GM23338 (cell line): ENCODE data around the gene GRIK4. TPM values are rescaled to one million over a fixed set of nuclear protein-coding genes. Genes with fewer than 3 reads are reported as not detected.

ENCODE experiments used
- ATAC-seq: fragments of 200-7000 bp; cut with Tn5 transposase; 3 replicates; pipeline ENCODE4 v1.9.1; 2020
- DNase-seq: peaks from one replicate; pipeline ENCODE4 v3.0.0-alpha.2; 2015; ENCODE audit warnings: low spot score
- H2AFZ ChIP-seq: fragments of 200-600 bp; sonication (generic); 2 replicates; pipeline ENCODE4 v1.8.0; 2016; ENCODE audit warnings: antibody characterized with exemption, mild to moderate bottlenecking, moderate library complexity
- H3F3A ChIP-seq: fragments of 200-600 bp; sonication (generic); replicated peaks from 2 replicates; pipeline ENCODE4 v1.8.0; 2017; ENCODE audit warnings: antibody characterized with exemption, mixed run types, low read depth
- H3K27ac ChIP-seq: fragments of 200-600 bp; sonication (generic); 2 replicates; pipeline ENCODE4 v1.6.1; 2016; ENCODE audit warnings: low read depth
- H3K27me3 ChIP-seq: fragments of 200-600 bp; sonication (generic); 2 replicates; pipeline ENCODE4 v1.8.0; 2016; ENCODE audit warnings: mild to moderate bottlenecking, mixed run types, moderate library complexity; ENCODE audit not compliant: insufficient read depth
- H3K36me3 ChIP-seq: fragments of 200-600 bp; sonication (generic); 2 replicates; pipeline ENCODE4 v1.8.0; 2016; ENCODE audit warnings: mild to moderate bottlenecking; ENCODE audit not compliant: insufficient read depth
- H3K4me1 ChIP-seq: fragments of 200-600 bp; sonication (generic); 2 replicates; pipeline ENCODE4 v1.8.0; 2016; ENCODE audit warnings: mild to moderate bottlenecking, moderate library complexity; ENCODE audit not compliant: insufficient read depth
- H3K4me2 ChIP-seq: fragments of 200-600 bp; sonication (generic); 2 replicates; pipeline ENCODE4 v1.7.1; 2017; ENCODE audit warnings: mixed run types
- H3K4me3 ChIP-seq: fragments of 200-600 bp; sonication (generic); 2 replicates; pipeline ENCODE4 v1.6.1; 2016; ENCODE audit warnings: mixed run types
- H3K79me2 ChIP-seq: fragments of 200-600 bp; sonication (generic); replicated peaks from 2 replicates; pipeline ENCODE4 v1.8.0; 2017; ENCODE audit warnings: mild to moderate bottlenecking; ENCODE audit not compliant: insufficient read depth
- H3K9me2 ChIP-seq: fragments of 200-600 bp; sonication (generic); 2 replicates; pipeline ENCODE4 v1.8.0; 2017; ENCODE audit not compliant: insufficient read depth
- H4K20me1 ChIP-seq: fragments of 200-600 bp; sonication (generic); replicated peaks from 2 replicates; pipeline ENCODE4 v1.8.0; 2017; ENCODE audit warnings: mild to moderate bottlenecking; ENCODE audit not compliant: insufficient read depth
- H3K27ac Mint-ChIP-seq: 2 replicates; pipeline ENCODE4 v1.8.0; 2020; ENCODE audit warnings: inconsistent platforms, mild to moderate bottlenecking, moderate library complexity, mixed read lengths
- H3K27me3 Mint-ChIP-seq: 3 replicates; pipeline ENCODE4 v1.8.0; 2022; ENCODE audit warnings: low read depth, mild to moderate bottlenecking, moderate library complexity, mixed read lengths, inconsistent platforms; ENCODE audit not compliant: insufficient read depth, poor library complexity
- H3K36me3 Mint-ChIP-seq: 3 replicates; pipeline ENCODE4 v1.8.0; 2021; ENCODE audit warnings: low read depth, mild to moderate bottlenecking, inconsistent platforms, moderate library complexity, mixed read lengths
- H3K4me1 Mint-ChIP-seq: 3 replicates; pipeline ENCODE4 v1.8.0; 2020; ENCODE audit warnings: mild to moderate bottlenecking, inconsistent platforms, mixed read lengths
- H3K4me3 Mint-ChIP-seq: 3 replicates; pipeline ENCODE4 v1.8.0; 2021; ENCODE audit warnings: moderate library complexity, mild to moderate bottlenecking, inconsistent platforms, mixed read lengths
- H3K9me3 Mint-ChIP-seq: 3 replicates; pipeline ENCODE4 v1.8.0; 2020; ENCODE audit warnings: moderate library complexity, mild to moderate bottlenecking, inconsistent platforms, mixed read lengths
- CREB1 ChIP-seq: fragments of 250-450 bp; sonication (Bioruptor Pico); IDR thresholded peaks from 2 replicates; pipeline ENCODE4 v1.5.0; 2020; ENCODE audit warnings: low read depth, mild to moderate bottlenecking, moderate library complexity
- EZH2phosphoT487 ChIP-seq: fragments of 200-600 bp; sonication (generic); IDR thresholded peaks from one replicate; pipeline ENCODE4 v1.8.1; 2018; ENCODE audit warnings: antibody characterized with exemption; ENCODE audit not compliant: unreplicated experiment
- JUNB ChIP-seq: IDR thresholded peaks from one replicate; pipeline ENCODE4 v1.6.1; 2016; ENCODE audit warnings: antibody characterized with exemption; ENCODE audit not compliant: unreplicated experiment
- POLR2AphosphoS5 ChIP-seq: IDR thresholded peaks from 2 replicates; pipeline ENCODE4 v1.6.1; 2016; ENCODE audit warnings: antibody characterized with exemption, low read depth
- STAT1 ChIP-seq: IDR thresholded peaks from one replicate; pipeline ENCODE4 v1.6.1; 2016; ENCODE audit warnings: antibody characterized with exemption; ENCODE audit not compliant: unreplicated experiment
- ZNF114 ChIP-seq: fragments of 250-450 bp; sonication (Bioruptor Pico); IDR thresholded peaks from 2 replicates; pipeline ENCODE4 v1.5.0; 2020; ENCODE audit warnings: mild to moderate bottlenecking, moderate library complexity
- ZNF331 ChIP-seq: fragments of 250-450 bp; sonication (Bioruptor Pico); IDR thresholded peaks from 2 replicates; pipeline ENCODE4 v1.5.0; 2020; ENCODE audit warnings: low read depth, mild to moderate bottlenecking, moderate library complexity
- polyA plus RNA-seq: library from polyadenylated mRNA; unstranded; fragments of >200 nt; fragmentation: Nextera tagmentation; extraction: Ambion mirVana; gene quantifications from 2 replicates; pipeline ENCODE4 v1.2.1, GENCODE V29; 2016
- total RNA-seq: library from RNA; depleted of rRNA; stranded (reverse); fragments of >200 nt; shearing (Covaris generic); gene quantifications from 2 replicates; pipeline ENCODE4 v1.2.3, GENCODE V29; 2014
- TF ChIP-seq, protein P1 (sequence below): fragments of 250-450 bp; sonication (Bioruptor Pico); IDR thresholded peaks from 2 replicates; pipeline ENCODE4 v1.5.0; 2020; ENCODE audit warnings: mild to moderate bottlenecking, moderate library complexity
- TF ChIP-seq, protein P2 (sequence below): IDR thresholded peaks from one replicate; pipeline ENCODE4 v1.6.1; 2018; ENCODE audit warnings: antibody characterized with exemption; ENCODE audit not compliant: unreplicated experiment
- TF ChIP-seq, protein P3 (sequence below): IDR thresholded peaks from 2 replicates; pipeline ENCODE4 v1.6.1; 2016; ENCODE audit warnings: antibody characterized with exemption

The GRIK4 gene
- total and polyA plus RNA-seq, 2 experiments from 2014 or later: 0.63 to 2.2 TPM

DNA sequence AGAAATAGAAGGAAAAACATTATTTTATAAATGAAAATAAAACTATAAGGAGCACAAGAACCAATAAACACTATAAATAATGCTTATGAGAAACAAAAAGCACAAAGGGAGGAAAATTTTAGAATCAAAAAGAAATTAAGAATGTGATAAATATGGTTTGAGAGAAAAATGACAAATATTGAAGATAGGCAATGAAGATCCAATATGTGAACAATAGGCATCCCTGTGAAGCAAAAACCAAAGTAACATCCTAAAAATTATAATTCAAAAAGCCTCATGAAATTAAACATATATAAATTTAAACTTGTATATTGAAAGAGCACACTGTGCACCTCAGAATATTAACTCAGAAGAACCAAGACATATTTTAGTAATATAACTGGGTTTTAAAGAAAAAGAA is 216.2 kb downstream of the GRIK4 start:
- peaks cover 5% of the 10 kb centered on the region; the same call in 1 of the 2 replicates for H3K9me2 ChIP-seq
- peaks cover 5% of the 10 kb centered on the region for H3K4me1 Mint-ChIP-seq
- no peaks in the 10 kb centered on the region for H4K20me1 ChIP-seq
- no peak for ATAC-seq
- H3K27ac Mint-ChIP-seq: no peak overlapping the region
- no peaks in the 10 kb centered on the region for H3K36me3 ChIP-seq
- no peak overlapping the region for H3K4me2 ChIP-seq
- peaks cover 8% of the 10 kb centered on the region; the same call in 2 of the 3 replicates for H3K9me3 Mint-ChIP-seq
- no peak overlapping the region for H3K27ac ChIP-seq
- no peak overlapping the region for H2AFZ ChIP-seq
- H3K79me2 ChIP-seq: no peaks in the 10 kb centered on the region
- H3K4me1 ChIP-seq: no peaks in the 10 kb centered on the region
- H3F3A ChIP-seq: no peaks in the 10 kb centered on the region
- H3K27me3 Mint-ChIP-seq: no peaks in the 10 kb centered on the region
- H3K4me3 ChIP-seq: no peak overlapping the region
- no peak for DNase-seq
- no peak overlapping the region for H3K4me3 Mint-ChIP-seq
- no peaks in the 10 kb centered on the region for H3K36me3 Mint-ChIP-seq
- no peaks in the 10 kb centered on the region for H3K27me3 ChIP-seq
- TF ChIP-seq, protein P1, sequence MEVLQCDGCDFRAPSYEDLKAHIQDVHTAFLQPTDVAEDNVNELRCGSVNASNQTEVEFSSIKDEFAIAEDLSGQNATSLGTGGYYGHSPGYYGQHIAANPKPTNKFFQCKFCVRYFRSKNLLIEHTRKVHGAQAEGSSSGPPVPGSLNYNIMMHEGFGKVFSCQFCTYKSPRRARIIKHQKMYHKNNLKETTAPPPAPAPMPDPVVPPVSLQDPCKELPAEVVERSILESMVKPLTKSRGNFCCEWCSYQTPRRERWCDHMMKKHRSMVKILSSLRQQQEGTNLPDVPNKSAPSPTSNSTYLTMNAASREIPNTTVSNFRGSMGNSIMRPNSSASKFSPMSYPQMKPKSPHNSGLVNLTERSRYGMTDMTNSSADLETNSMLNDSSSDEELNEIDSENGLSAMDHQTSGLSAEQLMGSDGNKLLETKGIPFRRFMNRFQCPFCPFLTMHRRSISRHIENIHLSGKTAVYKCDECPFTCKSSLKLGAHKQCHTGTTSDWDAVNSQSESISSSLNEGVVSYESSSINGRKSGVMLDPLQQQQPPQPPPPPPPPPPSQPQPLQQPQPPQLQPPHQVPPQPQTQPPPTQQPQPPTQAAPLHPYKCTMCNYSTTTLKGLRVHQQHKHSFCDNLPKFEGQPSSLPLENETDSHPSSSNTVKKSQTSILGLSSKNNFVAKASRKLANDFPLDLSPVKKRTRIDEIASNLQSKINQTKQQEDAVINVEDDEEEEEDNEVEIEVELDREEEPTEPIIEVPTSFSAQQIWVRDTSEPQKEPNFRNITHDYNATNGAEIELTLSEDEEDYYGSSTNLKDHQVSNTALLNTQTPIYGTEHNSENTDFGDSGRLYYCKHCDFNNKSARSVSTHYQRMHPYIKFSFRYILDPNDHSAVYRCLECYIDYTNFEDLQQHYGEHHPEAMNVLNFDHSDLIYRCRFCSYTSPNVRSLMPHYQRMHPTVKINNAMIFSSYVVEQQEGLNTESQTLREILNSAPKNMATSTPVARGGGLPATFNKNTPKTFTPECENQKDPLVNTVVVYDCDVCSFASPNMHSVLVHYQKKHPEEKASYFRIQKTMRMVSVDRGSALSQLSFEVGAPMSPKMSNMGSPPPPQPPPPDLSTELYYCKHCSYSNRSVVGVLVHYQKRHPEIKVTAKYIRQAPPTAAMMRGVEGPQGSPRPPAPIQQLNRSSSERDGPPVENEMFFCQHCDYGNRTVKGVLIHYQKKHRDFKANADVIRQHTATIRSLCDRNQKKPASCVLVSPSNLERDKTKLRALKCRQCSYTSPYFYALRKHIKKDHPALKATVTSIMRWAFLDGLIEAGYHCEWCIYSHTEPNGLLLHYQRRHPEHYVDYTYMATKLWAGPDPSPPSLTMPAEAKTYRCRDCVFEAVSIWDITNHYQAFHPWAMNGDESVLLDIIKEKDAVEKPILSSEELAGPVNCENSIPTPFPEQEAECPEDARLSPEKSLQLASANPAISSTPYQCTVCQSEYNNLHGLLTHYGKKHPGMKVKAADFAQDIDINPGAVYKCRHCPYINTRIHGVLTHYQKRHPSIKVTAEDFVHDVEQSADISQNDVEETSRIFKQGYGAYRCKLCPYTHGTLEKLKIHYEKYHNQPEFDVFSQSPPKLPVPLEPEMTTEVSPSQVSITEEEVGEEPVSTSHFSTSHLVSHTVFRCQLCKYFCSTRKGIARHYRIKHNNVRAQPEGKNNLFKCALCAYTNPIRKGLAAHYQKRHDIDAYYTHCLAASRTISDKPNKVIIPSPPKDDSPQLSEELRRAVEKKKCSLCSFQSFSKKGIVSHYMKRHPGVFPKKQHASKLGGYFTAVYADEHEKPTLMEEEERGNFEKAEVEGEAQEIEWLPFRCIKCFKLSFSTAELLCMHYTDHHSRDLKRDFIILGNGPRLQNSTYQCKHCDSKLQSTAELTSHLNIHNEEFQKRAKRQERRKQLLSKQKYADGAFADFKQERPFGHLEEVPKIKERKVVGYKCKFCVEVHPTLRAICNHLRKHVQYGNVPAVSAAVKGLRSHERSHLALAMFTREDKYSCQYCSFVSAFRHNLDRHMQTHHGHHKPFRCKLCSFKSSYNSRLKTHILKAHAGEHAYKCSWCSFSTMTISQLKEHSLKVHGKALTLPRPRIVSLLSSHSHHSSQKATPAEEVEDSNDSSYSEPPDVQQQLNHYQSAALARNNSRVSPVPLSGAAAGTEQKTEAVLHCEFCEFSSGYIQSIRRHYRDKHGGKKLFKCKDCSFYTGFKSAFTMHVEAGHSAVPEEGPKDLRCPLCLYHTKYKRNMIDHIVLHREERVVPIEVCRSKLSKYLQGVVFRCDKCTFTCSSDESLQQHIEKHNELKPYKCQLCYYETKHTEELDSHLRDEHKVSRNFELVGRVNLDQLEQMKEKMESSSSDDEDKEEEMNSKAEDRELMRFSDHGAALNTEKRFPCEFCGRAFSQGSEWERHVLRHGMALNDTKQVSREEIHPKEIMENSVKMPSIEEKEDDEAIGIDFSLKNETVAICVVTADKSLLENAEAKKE: no peak
- TF ChIP-seq, protein P2, sequence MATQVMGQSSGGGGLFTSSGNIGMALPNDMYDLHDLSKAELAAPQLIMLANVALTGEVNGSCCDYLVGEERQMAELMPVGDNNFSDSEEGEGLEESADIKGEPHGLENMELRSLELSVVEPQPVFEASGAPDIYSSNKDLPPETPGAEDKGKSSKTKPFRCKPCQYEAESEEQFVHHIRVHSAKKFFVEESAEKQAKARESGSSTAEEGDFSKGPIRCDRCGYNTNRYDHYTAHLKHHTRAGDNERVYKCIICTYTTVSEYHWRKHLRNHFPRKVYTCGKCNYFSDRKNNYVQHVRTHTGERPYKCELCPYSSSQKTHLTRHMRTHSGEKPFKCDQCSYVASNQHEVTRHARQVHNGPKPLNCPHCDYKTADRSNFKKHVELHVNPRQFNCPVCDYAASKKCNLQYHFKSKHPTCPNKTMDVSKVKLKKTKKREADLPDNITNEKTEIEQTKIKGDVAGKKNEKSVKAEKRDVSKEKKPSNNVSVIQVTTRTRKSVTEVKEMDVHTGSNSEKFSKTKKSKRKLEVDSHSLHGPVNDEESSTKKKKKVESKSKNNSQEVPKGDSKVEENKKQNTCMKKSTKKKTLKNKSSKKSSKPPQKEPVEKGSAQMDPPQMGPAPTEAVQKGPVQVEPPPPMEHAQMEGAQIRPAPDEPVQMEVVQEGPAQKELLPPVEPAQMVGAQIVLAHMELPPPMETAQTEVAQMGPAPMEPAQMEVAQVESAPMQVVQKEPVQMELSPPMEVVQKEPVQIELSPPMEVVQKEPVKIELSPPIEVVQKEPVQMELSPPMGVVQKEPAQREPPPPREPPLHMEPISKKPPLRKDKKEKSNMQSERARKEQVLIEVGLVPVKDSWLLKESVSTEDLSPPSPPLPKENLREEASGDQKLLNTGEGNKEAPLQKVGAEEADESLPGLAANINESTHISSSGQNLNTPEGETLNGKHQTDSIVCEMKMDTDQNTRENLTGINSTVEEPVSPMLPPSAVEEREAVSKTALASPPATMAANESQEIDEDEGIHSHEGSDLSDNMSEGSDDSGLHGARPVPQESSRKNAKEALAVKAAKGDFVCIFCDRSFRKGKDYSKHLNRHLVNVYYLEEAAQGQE: no peak
- TF ChIP-seq POLR2AphosphoS5: no peak
- TF ChIP-seq CREB1: no peak
- TF ChIP-seq ZNF331 (CRISPR knock-in tag): no peak
- TF ChIP-seq, protein P3, sequence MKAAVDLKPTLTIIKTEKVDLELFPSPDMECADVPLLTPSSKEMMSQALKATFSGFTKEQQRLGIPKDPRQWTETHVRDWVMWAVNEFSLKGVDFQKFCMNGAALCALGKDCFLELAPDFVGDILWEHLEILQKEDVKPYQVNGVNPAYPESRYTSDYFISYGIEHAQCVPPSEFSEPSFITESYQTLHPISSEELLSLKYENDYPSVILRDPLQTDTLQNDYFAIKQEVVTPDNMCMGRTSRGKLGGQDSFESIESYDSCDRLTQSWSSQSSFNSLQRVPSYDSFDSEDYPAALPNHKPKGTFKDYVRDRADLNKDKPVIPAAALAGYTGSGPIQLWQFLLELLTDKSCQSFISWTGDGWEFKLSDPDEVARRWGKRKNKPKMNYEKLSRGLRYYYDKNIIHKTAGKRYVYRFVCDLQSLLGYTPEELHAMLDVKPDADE: no peak
- TF ChIP-seq STAT1: no peak
- no peak for TF ChIP-seq JUNB
- TF ChIP-seq ZNF114 (CRISPR knock-in tag): no peak
- no peak for TF ChIP-seq EZH2phosphoT487
